Coronary artery (tissue), 2 donors: Measurements from ENCODE around the gene ALG9.

Source experiments
- DNase-seq: peaks from one replicate; pipeline ENCODE4 v3.0.0-alpha.2; 2017; ENCODE audit warnings: low spot score
- H3K27ac ChIP-seq, 2 donors: fragments of 200-600 bp; sonication (generic); one replicate each; pipeline ENCODE4 v1.5.1; 2016 to 2019
- H3K4me3 ChIP-seq: fragments of 200-600 bp; sonication (generic); 2 replicates; pipeline ENCODE4 v1.5.1; 2016; ENCODE audit warnings: mild to moderate bottlenecking, moderate library complexity
- TF ChIP-seq, protein P1 (sequence below): fragments of 200-600 bp; sonication (generic); IDR thresholded peaks from one replicate; pipeline ENCODE4 v1.5.1; 2019; ENCODE audit warnings: antibody characterized with exemption

ALG9 gene

DNA sequence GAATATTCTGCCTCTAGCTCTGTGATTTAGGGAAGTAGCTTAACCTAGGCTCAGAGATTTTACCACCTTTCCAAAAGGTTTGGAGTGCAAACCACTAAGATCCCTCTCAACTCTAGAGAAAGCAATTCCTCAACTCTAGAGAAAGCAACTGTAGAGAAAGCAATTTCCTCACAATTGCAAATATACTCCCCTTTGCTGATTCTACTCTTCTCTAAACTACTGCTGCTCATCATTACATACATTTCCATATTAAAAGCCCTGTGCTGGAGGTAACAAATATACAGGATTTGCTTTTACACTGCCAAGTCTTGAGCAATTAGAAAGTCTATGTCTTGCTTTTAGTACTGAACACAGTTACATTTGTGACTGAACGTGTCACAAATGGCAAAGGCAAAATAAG is 48.2 kb downstream of the ALG9 start:
- TF ChIP-seq, protein P1, sequence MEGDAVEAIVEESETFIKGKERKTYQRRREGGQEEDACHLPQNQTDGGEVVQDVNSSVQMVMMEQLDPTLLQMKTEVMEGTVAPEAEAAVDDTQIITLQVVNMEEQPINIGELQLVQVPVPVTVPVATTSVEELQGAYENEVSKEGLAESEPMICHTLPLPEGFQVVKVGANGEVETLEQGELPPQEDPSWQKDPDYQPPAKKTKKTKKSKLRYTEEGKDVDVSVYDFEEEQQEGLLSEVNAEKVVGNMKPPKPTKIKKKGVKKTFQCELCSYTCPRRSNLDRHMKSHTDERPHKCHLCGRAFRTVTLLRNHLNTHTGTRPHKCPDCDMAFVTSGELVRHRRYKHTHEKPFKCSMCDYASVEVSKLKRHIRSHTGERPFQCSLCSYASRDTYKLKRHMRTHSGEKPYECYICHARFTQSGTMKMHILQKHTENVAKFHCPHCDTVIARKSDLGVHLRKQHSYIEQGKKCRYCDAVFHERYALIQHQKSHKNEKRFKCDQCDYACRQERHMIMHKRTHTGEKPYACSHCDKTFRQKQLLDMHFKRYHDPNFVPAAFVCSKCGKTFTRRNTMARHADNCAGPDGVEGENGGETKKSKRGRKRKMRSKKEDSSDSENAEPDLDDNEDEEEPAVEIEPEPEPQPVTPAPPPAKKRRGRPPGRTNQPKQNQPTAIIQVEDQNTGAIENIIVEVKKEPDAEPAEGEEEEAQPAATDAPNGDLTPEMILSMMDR, result no peak
- Histone ChIP-seq H3K27ac (no peak overlapping the region), H3K4me3 (no peak overlapping the region)
- no peak for DNase-seq

DNA sequence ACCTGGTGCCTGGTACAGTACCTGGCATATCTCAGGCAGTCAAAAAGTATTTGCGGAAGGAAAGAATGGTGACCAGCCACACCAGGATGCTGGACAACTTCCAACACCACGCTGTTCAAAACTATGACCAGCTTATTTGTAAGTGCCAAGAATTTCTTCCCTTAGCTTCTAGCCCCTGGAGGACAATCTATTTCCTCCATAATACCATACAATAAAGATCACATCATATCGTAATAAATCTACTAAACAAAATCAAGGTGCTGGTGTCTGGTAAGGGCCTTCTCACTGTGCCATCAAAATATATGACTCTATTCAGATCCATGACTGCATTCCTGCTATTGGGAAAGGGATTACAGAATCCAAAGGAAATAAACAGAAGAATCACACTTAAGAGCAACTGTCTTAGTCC is 51.5 kb downstream of the ALG9 start:
- Histone ChIP-seq H3K27ac (peak overlapping the region in 1 of 2 donors; percentile 64), H3K4me3 (no peak overlapping the region)
- TF ChIP-seq, protein P1, result no peak
- DNase-seq, result no peak

DNA sequence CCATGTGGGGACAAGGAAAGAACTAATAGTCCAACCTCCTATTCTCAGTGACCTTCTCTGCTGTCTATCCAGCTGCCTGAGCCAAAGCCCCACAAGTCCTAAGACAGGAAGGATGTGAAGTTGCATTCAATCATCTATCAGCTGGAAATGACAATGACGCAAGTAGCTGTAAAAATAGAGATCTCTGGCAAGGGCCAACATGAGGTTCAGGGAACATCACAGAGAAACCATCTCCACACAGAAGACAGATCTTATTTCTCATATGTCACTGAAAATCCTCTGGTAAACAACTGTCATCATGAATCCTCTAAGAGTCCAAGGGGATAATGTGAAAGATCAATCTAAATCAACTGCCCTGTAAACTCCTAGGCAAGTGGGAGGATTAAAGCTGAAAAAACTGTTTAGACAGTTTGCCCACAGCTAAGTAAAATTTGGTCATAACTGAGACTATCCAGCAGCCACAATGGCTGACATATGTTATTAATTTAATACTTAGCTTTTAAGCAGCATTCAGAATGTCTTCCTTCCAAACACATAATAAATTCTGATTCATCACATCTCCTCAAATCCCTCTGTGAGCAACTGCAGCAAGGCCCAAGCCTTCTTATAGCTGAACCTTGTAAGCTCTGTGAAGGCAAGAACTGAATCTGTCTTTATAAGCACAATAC is 52.1 kb downstream of the ALG9 start:
- DNase-seq, result no peak
- peak overlapping the region in 1 of 2 donors; percentile 64 for H3K27ac ChIP-seq

DNA sequence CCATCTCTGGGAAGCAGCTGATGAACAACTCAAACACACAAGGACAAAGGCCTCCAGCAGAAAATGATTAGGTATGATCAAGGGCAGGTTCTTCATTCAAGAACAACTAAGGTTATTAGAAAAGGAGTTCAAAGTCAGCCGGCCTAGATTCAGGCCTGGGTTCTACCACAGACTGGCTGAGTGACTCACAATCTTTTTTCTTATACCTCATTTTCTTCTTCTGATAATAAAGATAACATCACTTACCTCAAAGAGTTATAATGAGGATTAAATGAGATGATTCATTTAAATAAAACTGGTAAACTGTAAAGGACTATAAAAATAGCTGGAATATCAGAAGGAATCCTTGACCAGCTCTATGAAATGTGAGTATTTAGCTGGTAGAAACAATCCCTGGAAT is 55.9 kb downstream of the ALG9 start:
- peak overlapping the region in 1 of 2 donors; percentile 28 for H3K27ac ChIP-seq
- TF ChIP-seq, protein P1, result no peak
- H3K4me3 ChIP-seq, result no peak overlapping the region
- no peak for DNase-seq

More for the DNA sequence above, 52.1 kb downstream of the ALG9 start:
- H3K4me3 ChIP-seq, result no peak overlapping the region
- TF ChIP-seq, protein P1, result no peak

DNA sequence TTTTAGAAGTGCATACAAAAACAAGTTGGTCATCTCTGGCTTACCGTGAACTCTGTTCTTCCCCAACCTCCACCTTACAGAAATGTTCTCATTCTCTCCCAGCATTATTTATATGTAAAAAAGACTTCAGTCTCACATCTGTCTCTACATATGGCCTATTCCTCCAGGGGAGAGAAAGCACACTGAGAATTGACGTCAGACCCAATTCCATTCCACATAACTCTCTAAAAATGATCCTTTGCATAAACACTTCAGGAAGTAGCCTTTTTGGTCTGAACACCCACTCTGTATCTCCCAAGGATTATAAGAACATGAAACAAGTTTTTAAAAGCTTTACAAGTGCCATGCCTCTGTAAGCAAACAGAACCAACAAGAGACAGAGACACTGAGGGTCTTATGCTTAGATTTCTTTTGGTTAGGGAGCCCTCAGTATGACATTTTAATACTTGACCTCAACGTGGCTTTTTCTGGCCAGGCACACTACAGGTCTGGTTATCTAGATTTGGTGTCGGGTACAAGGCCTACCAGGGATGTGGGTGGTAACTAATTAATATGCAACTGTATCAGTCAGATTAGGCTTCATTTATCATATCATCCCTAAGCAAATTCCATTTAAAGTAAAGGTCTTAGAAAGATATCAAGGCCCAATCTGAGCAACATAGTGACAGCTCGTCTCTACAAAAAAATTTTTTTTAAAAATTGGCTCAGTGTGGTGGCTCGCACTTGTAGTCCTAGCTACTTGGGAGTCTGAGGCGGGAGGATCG is 56.6 kb downstream of the ALG9 start:
- H3K4me3 ChIP-seq, result no peak overlapping the region
- H3K27ac ChIP-seq, result peak overlapping the region; percentile 28 to 64
- TF ChIP-seq, protein P1, result no peak
- DNase-seq, result no peak

DNA sequence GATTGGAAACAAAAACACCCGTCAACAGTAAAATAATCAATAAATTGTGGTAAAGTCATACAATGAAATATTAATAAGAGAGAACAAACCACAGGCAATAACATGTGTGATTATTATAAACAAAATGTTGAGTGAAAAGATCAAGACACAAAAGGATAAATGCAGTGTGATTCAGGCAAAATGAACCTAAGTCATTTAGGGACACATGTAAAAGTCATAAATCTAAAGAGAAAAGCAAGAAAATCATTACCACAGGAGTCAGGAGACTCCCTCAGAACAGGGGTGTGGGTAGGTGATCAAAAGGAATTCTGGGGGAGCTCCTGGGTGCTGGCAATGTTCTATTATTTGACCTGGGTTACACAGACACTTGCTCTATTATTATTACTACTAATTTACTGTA is 57.3 kb downstream of the ALG9 start:
- Histone ChIP-seq H3K27ac (peak overlapping the region; percentile 28 to 64), H3K4me3 (no peak overlapping the region)
- TF ChIP-seq, protein P1, result no peak
- DNase-seq, result no peak

DNA sequence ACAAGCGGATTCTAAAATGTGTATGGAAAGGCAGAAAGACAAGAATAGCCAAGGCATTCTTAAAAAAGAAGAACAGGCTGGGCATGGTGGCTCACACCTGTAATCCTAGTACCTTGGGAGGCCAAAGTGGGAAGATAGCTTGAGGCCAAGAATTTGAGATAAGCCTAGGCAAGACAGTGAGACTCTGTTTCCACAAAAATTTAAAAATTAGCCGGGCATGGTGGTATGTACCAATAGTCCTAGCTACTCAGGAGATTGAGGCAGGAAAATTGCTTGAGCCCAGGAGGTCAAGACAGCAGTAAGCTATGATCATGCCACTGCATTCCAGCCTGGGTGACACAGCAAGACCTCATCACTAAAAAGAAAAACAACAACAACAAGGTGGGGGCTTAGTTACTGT is 59.2 kb downstream of the ALG9 start:
- H3K27ac ChIP-seq, result no peak overlapping the region
- TF ChIP-seq, protein P1, result no peak
- no peak for DNase-seq

More for the DNA sequence above, 59.2 kb downstream of the ALG9 start:
- H3K4me3 ChIP-seq, result no peak overlapping the region
